Measurements from ENCODE around the gene PRODH. TPM values are rescaled to one million over a fixed set of nuclear protein-coding genes. Genes with fewer than 3 reads are reported as not detected.
A peak's percentile ranks its signal among the peaks of the same experiment; 100 is the strongest.
"Not testable (repeated sequence)": the region's sequence is repeated elsewhere in the genome, so short reads cannot be mapped to it uniquely, and the experiment has no call there.

Gene PRODH
- total RNA-seq, 6 experiments from 2014 or later = 0.86 to 31.0 (median 3.8) TPM

DNA sequence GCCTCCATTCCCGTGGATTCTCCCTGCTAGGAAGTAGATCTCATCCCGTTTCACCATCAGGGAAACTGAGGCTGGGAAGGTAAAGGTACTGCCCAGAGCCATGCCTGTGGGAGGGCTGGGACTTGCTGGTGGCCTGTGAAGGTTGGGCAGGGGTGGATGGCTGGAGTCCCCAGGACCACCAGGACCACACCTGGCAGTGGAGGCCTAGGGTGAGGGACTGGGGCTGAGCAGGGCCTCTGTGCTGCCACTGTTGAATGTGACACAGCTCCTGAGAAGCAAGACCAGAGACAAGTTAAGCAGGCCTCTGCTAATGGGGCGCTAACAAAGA lies 26.2 kb upstream of the PRODH start:
- H3K36me3 ChIP-seq = no peaks in the 10 kb centered on the region
- no peaks in the 10 kb centered on the region for H3K27me3 ChIP-seq
- no peaks in the 10 kb centered on the region for H3K4me1 ChIP-seq
- H3K27ac ChIP-seq = no peak overlapping the region
- ATAC-seq (no peak), DNase-seq (no peak)
- H3K9me3 ChIP-seq = no peaks in the 10 kb centered on the region
- TF ChIP-seq, protein P1, sequence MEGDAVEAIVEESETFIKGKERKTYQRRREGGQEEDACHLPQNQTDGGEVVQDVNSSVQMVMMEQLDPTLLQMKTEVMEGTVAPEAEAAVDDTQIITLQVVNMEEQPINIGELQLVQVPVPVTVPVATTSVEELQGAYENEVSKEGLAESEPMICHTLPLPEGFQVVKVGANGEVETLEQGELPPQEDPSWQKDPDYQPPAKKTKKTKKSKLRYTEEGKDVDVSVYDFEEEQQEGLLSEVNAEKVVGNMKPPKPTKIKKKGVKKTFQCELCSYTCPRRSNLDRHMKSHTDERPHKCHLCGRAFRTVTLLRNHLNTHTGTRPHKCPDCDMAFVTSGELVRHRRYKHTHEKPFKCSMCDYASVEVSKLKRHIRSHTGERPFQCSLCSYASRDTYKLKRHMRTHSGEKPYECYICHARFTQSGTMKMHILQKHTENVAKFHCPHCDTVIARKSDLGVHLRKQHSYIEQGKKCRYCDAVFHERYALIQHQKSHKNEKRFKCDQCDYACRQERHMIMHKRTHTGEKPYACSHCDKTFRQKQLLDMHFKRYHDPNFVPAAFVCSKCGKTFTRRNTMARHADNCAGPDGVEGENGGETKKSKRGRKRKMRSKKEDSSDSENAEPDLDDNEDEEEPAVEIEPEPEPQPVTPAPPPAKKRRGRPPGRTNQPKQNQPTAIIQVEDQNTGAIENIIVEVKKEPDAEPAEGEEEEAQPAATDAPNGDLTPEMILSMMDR (IDR thresholded peaks at IDR 0.05) = no peak
- no peak for TF ChIP-seq POLR2A (IDR thresholded peaks at IDR 0.05)
- H3K4me3 ChIP-seq = no peak overlapping the region
- WGBS (ENCODE audit: insufficient coverage, low coverage, low lambda C conversion rate, missing lambda C conversion rate) = 63% methylated on average over 1 of the region's 3 CpGs
- intact Hi-C loops (cut with DNase I) = no loop called here

DNA sequence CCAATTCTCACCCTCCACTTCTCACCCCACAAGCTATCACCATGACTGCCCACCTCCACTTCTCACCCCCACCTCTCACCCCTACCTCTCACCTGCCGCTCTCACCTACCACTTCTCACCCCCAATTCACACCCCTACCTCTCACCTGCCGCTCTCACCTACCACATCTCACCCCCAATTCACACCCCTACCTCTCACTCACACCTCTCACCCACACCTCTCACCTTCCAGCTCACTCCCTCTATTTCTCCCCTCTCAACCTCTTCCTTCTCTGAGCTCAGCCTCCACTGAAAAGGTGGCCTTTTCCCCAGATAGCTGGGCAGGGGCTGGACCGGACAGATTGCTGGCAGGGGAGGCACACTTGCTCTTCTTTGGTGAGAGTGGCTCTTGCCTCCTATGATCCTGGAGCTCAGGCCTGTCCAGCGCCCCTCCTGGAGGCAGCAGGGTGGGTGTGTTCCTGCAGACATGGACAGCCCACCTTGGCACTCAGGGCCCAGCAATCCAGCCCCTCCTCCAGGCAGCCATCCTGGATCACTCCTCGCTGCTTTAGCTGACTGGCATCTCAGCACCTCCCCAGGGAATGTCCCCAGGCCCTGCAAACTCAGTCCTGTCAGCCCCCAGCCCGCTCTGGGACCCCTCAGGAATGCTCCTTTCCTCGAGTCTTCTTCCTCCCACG lies 25.7 kb upstream of the PRODH start:
- H3K36me3 ChIP-seq; ATAC-seq; H3K27me3 ChIP-seq; H3K27ac ChIP-seq; H3K4me3 ChIP-seq; H3K9me3 ChIP-seq; intact Hi-C loops (cut with DNase I); H3K4me1 ChIP-seq: not testable (repeated sequence)
- DNase-seq = peak; percentile 8 to 34 (median 30)
- WGBS (ENCODE audit: insufficient coverage, low coverage, low lambda C conversion rate, missing lambda C conversion rate) = 76% methylated on average over 6 of the region's 8 CpGs

DNA sequence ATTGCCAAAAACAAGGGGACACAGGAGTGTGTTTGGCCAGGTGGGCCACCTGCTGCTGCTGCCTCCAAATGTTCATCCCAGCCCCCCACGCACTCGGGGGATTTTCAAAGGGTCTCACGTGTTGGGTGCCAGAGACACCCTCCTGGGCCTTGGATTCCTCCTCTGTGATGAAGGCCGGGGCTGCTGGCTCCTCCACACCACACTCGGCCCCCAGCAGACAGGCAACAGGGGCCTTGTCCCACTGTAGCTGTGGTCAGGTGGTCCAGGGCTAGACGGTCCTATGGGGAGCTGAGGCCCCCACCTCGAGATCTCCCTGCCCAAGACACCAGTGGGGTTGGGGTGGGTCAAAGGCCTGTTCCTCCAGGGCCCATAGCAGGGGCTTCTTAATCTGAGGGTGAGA lies 25.1 kb upstream of the PRODH start:
- H3K4me3 ChIP-seq; ATAC-seq; H3K27ac ChIP-seq; intact Hi-C loops (cut with DNase I); H3K27me3 ChIP-seq; H3K36me3 ChIP-seq; H3K9me3 ChIP-seq; H3K4me1 ChIP-seq: not testable (repeated sequence)
- peak; percentile 5 to 30 (median 21) for DNase-seq
- 28% methylated on average over 2 of the region's 7 CpGs for WGBS (ENCODE audit: insufficient coverage, low coverage, low lambda C conversion rate, missing lambda C conversion rate)

DNA sequence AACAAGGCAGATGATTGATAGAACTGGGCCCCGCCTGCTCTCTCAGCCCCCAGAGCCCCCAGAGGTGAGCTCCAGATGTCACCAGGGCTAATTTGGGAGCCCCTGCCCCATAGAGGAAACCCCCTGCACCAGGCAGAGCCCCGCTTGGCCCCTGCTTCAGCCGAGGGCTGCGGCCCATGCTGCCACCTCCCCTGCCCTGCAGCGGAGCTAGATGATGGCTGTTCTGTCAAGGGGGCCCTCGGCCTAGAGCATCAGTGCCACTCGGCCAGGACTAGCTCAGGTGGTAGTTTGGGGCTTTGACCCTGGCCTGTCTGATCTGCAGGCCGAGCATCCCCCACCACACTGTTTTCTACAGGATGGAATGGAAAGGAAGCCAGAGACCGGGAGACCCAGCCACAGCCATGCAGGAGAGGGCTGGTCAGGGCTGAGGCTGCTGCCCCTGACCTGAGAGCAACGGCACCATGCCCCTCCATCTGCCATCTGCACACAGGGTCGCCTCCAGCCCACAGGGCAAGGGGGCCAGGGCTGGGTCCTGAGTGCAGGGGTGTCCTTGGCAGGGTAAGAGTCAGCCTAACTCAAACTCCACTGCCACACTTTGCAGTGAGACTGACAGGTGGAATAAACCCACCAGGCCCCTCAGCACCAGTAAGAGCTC lies 24.2 kb upstream of the PRODH start:
- DNase-seq = peak; percentile 6 to 30 (median 20)
- H3K4me1 ChIP-seq; H3K4me3 ChIP-seq; H3K27me3 ChIP-seq; H3K36me3 ChIP-seq; H3K27ac ChIP-seq; intact Hi-C loops (cut with DNase I); ATAC-seq; H3K9me3 ChIP-seq: not testable (repeated sequence)
- WGBS (ENCODE audit: insufficient coverage, low coverage, low lambda C conversion rate, missing lambda C conversion rate) = 50% methylated on average over 3 of the region's 11 CpGs

DNA sequence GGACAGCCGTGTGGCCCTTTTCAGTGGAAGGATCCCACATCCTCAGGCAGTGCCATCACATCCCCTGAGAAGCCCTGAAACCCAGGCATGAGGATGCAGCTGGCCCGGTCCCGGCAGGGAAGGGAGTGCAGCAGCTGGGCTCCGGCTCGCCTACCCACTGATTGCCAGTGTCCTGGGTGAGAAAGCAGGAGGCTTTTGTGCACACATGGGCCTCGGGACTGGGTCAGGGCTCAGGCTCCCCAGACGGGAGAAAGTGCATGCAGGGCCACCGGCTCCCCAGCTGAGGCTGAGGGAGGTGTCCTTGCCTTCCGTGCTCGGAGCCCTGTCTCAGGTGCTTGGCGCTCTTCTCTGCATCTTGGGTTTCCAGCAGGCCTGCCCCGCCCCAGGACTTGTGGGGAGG lies 23.6 kb upstream of the PRODH start:
- peak; percentile 12 to 40 (median 27) for DNase-seq
- no CpG with 5 or more reads among the region's 12 CpGs for WGBS (ENCODE audit: insufficient coverage, low coverage, low lambda C conversion rate, missing lambda C conversion rate)
- intact Hi-C loops (cut with DNase I); H3K4me3 ChIP-seq; H3K27me3 ChIP-seq; H3K36me3 ChIP-seq; ATAC-seq; H3K27ac ChIP-seq; H3K4me1 ChIP-seq; H3K9me3 ChIP-seq: not testable (repeated sequence)

DNA sequence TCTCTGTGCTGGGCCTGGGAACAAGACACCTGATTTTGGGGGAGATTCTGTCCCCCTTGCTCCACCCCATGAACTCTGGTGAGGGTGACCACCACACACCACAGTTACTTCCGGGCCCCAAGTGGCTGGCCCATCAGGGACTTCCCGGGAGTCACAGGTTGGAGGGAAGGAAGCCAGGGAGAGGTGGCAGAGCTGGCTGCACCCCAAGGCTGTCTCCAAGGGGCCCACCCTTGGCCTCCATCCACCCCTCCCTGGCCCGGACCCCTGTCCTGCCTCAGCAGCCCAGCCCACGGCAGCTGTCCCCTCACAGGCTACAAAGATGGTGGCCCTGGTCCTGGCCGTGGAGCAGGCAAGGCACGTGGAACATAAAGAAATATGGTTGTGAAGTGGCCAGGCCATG lies 23.2 kb upstream of the PRODH start:
- H3K4me1 ChIP-seq; H3K27ac ChIP-seq; ATAC-seq; H3K27me3 ChIP-seq; H3K36me3 ChIP-seq; H3K9me3 ChIP-seq; intact Hi-C loops (cut with DNase I); H3K4me3 ChIP-seq: not testable (repeated sequence)
- DNase-seq = peak; percentile 6 to 34 (median 27)
- WGBS (ENCODE audit: insufficient coverage, low coverage, low lambda C conversion rate, missing lambda C conversion rate) = 81% methylated on average over 3 of the region's 6 CpGs

DNA sequence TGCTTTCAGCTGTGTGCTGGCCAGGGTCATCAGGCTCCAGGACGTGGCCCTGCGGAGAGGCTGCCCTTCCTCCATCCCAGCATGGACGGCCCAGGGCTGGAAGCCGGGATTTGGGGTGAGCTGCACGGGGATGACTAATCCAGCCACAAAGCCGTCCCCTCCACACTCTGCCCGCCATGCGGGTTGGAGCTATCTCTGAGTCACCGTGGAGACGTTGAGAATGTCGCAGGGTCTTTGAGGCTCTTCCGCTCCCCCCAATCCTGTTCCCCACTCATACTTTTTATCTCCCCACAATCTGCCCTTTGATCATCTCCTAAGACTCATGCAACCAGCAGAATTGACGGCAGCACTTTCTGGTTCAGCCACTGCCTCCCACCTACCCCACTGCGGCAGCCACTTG lies 22.6 kb upstream of the PRODH start:
- H3K27me3 ChIP-seq; intact Hi-C loops (cut with DNase I); H3K9me3 ChIP-seq; H3K4me1 ChIP-seq; H3K36me3 ChIP-seq; H3K27ac ChIP-seq; ATAC-seq; H3K4me3 ChIP-seq: not testable (repeated sequence)
- WGBS (ENCODE audit: insufficient coverage, low coverage, low lambda C conversion rate, missing lambda C conversion rate) = 78% methylated on average over 2 of the region's 14 CpGs
- DNase-seq = peak in 2 of 3 donors; percentile 10 to 20

DNA sequence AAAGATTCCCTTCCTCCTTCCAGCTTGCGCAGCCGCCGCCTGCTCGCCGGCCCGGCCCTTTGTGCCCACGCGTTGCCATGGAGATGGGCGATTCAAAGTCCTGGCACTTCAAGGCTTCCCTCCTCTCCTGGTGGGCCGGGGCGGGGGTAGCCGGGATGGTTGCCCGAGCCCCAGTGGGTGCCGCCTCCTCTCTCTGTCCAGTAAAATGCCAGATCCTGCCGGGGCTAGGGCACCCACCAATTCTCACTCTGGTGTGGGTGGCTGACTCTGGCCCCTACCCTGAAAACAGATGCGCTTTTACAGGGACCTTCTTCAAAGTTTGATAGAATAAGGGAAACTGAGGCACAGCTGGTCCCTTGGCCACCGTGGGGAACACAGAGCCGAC lies 22.2 kb upstream of the PRODH start:
- H3K27me3 ChIP-seq; H3K4me1 ChIP-seq; H3K9me3 ChIP-seq; intact Hi-C loops (cut with DNase I); H3K4me3 ChIP-seq; H3K27ac ChIP-seq; H3K36me3 ChIP-seq; ATAC-seq: not testable (repeated sequence)
- no CpG with 5 or more reads among the region's 18 CpGs for WGBS (ENCODE audit: insufficient coverage, low coverage, low lambda C conversion rate, missing lambda C conversion rate)
- peak in 2 of 3 donors; percentile 15 to 31 for DNase-seq

DNA sequence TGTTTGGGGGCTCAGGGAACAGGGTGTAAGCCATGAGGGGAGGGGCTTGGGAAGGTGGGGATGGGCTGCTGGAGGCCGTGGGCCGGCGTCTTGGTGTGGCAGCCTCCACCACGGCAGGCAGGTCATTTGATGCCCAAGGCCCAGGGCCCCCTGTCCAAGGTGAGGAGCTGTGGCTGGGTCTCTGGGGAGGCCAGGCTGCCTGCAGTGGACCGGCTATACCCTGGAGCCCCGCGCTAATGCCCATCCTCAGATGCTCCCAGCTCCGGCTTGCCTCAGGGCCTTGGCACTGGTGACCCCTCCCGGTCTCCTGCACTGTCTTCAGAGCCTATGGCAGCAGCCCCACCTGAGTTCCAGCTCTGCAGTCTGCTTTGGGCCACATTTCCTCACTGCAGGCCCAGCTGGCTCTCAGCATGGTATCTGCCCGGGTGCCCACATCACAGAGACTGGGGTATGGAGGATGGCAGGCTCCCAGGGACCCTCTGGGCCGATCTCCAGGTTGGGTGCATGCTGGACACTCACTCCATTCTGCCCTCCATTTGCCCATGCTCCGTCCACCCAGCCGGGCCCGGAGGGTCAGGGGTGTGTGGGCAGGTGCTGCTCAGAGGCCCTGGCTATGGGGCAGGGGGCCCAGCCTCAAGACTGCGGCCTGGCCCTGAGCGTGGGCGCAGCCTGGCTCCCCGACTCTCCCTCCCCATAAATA lies 21.7 kb upstream of the PRODH start:
- H3K9me3 ChIP-seq; H3K4me1 ChIP-seq; H3K36me3 ChIP-seq; H3K27me3 ChIP-seq; H3K4me3 ChIP-seq; H3K27ac ChIP-seq; intact Hi-C loops (cut with DNase I); ATAC-seq: not testable (repeated sequence)
- 80% methylated on average over 1 of the region's 18 CpGs for WGBS (ENCODE audit: insufficient coverage, low coverage, low lambda C conversion rate, missing lambda C conversion rate)
- peak; percentile 13 to 42 (median 29) for DNase-seq

DNA sequence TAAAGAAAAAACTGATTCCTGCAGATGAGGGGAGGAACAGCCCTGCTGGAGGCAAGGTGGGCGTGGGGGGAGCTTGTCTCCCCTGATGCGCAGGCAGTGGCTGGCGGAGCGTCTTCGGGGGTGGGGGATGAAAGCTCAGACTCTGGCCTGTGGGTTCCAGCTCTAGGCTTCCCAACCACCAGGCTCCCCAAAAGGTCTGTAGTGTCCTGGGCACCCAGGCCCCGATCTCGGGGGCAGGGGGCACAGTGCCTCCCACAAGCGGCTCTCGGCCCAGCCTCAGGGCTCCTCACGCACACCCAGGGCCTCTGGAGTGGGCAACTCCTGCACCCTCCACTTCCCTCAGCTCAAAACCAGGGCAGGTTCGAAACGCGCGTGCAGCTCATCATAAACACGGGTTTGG lies 20.9 kb upstream of the PRODH start:
- peak; percentile 14 to 42 (median 23) for DNase-seq
- H3K36me3 ChIP-seq; H3K4me1 ChIP-seq; ATAC-seq; H3K9me3 ChIP-seq; H3K27me3 ChIP-seq; H3K4me3 ChIP-seq; intact Hi-C loops (cut with DNase I); H3K27ac ChIP-seq: not testable (repeated sequence)
- WGBS (ENCODE audit: insufficient coverage, low coverage, low lambda C conversion rate, missing lambda C conversion rate) = 40% methylated on average over 1 of the region's 15 CpGs
